EL (cell line): ENCODE measurements around the gene PAPLN.
"Not testable (repeated sequence)": the region's sequence is repeated elsewhere in the genome, so short reads cannot be mapped to it uniquely, and the experiment has no call there.

Source experiments
- DNase-seq: peaks from one replicate; pipeline ENCODE4 v3.0.0-alpha.2; 2016

PAPLN gene, protein sequence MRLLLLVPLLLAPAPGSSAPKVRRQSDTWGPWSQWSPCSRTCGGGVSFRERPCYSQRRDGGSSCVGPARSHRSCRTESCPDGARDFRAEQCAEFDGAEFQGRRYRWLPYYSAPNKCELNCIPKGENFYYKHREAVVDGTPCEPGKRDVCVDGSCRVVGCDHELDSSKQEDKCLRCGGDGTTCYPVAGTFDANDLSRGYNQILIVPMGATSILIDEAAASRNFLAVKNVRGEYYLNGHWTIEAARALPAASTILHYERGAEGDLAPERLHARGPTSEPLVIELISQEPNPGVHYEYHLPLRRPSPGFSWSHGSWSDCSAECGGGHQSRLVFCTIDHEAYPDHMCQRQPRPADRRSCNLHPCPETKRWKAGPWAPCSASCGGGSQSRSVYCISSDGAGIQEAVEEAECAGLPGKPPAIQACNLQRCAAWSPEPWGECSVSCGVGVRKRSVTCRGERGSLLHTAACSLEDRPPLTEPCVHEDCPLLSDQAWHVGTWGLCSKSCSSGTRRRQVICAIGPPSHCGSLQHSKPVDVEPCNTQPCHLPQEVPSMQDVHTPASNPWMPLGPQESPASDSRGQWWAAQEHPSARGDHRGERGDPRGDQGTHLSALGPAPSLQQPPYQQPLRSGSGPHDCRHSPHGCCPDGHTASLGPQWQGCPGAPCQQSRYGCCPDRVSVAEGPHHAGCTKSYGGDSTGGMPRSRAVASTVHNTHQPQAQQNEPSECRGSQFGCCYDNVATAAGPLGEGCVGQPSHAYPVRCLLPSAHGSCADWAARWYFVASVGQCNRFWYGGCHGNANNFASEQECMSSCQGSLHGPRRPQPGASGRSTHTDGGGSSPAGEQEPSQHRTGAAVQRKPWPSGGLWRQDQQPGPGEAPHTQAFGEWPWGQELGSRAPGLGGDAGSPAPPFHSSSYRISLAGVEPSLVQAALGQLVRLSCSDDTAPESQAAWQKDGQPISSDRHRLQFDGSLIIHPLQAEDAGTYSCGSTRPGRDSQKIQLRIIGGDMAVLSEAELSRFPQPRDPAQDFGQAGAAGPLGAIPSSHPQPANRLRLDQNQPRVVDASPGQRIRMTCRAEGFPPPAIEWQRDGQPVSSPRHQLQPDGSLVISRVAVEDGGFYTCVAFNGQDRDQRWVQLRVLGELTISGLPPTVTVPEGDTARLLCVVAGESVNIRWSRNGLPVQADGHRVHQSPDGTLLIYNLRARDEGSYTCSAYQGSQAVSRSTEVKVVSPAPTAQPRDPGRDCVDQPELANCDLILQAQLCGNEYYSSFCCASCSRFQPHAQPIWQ

DNA sequence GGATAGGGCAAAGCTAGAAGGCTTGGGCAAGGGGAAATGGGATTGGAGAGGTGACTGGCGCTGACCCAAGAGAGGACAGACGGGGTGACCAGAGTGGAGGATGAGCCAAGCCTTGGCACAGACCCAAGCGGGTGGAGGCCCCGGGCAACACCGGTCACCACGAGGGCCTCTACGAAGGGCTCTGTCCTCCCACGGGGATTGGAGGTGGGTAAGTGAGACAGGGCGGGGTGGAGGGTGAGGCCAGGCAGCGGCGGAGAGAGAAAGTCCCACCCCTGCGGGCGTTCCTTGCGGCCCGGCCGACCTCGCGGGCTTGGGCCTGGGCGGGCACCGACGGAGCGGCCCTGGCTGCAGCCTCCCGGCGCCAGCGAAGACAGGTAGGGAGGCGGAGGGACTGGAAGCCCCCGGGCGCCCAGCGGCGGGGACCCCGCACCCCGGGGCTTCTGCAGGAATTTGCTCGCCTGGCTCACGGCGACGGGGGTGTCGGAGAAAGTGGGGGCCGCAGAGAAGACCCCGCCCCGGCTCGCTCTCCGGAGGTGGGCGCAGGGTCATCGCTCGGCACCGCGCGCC, at the start of gene PAPLN:
PAPLN (plus strand) TSS at position 288 of the 567 bp plus-strand sequence. CDS start 2,273 bp downstream, outside the sequence.
- DNase-seq, result peak; percentile 46

DNA sequence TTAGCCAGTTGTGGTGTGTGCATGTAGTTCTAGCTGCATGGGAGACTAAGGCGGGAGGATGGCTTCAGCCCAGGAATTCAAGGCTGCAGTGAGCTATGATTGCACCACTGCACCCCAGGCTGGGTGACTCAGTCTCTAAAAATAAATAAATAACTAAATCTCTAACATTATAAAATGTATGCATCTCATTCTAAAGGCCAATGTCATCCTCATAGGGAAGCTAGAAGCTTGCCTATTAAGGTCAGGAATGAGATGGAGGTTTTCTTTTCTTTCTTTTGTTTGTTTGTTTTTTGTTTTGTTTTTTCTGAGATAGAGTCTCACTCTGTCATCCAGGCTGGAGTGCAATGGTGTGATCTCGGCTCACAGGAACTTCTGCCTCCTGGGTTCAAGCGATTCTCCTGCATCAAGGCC, 48.8 kb upstream of the PAPLN start:
- DNase-seq, result peak; percentile 84

DNA sequence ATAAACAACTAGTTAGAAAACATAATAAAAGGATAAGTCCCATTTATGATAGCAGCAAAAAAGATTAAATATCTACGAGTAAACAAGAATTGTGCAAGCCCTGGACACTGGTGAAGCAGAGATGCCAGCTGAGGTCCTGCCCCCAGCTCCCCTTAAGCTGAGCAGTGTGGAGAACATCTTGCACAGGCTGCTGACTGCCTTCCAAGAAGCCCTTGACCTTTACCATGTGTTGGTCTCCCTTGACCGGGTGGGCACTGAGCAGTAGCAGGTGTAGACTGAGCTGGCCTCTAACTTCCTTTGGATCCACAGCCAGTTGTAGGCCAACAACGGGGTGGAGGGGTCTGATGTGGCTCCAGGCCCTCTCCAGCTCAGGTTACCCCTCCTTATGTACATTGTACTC, 47.7 kb upstream of the PAPLN start:
- no peak for DNase-seq

DNA sequence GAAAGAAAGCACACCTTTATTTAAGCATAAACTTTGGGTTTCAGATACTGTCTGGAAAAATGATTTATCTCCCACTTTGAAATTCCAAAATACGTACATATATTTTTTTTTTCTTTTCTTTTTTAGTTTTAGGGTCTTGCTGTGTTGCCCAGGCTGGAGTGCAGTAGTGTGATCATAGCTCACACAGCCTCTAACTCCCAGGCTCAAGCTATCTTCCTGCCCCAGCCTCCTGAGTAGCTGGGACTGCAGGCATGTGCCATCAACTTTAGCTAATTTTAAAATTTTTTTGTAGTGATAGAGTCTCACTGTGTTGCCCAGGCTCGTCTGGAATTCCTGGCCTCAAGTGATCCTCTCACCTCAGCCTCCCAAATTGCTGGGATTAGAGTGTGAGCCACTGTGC, 45.9 kb upstream of the PAPLN start:
- DNase-seq, result no peak

DNA sequence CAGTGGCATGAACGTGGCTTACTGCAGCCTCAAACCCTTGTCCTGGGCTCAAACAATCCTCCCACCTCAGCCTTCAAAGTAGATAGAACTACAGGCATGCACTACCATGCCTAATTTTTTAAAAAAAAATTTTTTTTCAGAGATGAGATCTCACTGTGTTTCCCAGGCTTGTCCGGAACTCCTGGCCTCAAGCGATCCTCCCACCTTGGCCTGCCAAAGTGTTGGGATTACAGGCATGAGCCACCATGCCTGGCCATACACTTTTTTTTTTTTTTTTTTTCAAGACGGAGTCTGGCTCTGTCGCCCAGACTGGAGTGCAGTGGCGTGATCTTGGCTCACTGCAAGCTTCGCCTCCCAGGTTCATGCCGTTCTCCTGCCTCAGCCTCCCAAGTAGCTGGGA, 43.0 kb upstream of the PAPLN start:
- DNase-seq, result not testable (repeated sequence)

DNA sequence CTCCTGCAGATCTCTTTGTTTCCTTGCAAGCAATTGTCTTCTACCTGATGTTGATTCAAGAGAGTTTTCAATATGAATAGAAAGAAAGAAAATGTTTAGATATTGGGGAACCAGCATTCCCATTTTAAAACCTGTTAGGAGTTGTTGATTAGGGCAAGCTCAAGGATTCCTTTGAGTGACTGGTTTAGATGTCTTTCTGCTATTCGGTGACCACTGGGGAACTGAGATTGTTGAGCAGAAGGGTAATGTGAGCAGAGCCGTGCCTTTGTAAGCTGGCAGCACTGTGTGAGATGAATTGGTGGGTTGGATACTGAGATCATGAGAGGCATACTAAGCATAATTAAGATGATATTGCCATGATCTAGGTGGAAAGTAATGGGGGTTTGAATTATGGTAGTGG, 39.1 kb upstream of the PAPLN start:
- no peak for DNase-seq

DNA sequence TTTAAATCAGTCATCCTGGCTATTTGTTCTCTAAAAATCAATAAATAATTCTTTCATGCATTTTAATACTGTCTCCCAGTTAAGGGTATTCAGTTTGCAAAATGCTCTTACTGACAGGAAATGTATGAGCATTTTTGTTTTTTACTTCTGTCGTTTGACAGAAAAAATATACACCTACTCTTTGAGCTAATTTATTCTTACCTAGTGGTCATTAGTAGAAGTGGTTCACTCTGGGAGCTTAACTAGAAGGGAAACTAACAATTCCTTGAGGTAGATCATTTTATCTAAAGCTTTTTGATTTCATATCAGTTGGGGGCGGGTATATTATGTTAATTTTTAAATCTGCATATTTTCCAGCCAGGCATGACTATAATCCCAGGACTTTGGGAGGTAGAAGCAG, 33.8 kb upstream of the PAPLN start:
- DNase-seq, result no peak

DNA sequence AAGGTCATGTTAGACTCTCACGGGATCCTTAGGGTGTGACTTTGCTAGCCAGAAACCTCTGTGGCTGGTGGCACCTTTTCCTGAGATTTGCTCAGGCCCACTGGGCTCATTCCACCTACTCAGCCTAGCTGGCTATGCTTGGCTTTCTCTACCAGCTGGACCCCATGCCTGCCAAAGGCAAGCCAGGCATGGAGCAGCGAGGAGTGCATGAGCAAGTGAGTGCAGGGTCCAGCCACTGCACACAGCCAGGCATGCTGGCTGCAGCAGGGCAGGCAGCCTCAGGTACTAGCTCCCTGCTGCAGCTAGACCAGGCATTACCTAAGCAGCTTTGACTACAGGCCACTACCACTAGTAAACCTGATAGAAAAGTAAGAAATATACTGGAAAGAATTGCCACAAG, 29.7 kb upstream of the PAPLN start:
- no peak for DNase-seq

DNA sequence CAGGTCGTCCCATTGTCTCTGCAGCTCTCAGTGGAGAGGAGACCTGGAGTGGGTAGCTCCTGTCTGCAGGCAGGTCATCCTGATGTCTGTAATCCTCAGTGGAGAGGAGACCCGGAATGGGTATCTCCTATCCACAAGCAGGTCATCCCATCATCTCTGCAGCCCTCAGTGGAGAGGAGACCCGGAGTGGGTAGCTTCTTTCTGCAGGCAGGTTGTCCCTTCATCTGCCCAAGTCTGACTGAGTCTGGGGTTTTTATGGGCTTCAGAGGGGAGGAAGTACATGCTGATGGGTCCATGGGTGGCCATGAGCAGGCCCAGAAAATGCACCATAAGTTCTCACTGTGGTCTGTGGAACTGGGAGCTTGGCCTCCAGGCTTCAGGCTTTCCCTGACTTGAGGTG, 28.9 kb upstream of the PAPLN start:
- no peak for DNase-seq

DNA sequence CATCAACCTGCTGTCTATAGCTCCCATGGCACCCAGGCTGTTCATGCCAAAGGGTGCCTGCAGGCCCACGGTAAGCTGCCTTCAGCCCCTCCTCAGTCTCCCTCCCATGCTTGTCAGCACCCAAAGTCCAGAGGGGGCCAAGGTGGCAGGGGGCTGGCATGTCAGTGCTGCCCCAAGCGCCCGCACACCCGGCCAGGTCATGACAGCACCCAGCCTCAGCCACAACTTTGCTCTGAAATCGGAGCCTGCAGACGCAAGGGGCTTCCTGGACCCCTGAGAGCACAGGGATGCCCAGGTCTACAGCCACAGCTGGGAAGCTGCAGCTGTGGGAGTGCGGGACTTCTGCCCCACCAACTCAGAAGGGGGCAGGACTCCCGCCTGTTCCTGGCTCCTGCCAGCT, 28.5 kb upstream of the PAPLN start:
- no peak for DNase-seq

DNA sequence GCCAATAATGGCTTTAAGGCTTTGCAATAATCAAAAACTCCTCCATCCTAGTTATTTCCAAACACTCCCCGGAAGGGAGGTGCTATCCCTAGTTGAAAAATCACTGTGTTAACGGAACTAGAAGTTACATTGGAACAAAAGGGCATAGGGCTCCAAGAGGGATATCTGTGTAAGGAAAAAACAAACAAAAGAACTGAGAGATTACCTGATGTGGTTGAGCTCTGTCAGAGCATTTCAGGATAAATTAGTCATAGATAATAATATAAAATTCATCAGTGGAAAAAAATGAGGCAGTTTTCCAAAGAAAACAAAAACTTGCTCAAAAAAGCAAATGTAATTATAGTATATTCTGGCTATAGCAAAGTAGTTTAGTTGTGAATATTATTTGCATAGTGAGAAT, 27.4 kb upstream of the PAPLN start:
- DNase-seq, result peak; percentile 45

DNA sequence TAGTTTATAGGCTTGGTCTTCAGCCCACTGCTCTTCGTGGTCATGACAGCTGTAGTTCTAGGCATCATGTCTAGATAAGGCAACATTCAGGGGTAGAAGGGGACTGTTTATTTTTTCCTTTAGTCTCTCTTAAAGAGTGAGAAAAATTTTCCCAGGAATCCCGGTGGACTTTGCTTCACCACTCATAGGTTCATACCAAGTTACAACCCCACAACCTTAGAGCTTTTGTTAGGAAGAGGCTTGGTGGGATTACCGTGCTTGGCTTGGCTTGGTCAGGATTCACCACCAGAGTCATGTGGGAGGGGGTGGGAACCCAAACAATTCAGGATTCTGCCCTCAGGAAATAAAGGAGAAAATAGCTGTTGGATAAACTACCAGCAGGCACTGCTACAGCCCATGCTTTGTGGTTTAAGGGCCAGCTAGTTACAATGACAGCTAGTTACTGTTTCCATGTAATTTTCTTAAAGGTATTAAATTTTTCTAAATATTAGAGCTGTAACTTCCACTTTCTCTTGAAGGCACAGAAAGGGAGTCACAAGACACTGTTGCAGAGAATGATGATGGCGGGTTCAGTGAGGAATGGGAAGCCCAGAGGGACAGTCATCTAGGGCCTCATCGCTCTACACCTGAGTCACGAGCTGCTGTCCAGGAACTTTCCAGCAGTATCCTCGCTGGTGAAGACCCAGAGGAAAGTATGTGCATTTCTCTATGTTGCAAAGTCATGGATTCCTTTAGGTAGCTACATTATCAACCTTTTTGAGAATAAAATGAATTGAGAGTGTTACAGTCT, 25.9 kb upstream of the PAPLN start:
- no peak for DNase-seq

DNA sequence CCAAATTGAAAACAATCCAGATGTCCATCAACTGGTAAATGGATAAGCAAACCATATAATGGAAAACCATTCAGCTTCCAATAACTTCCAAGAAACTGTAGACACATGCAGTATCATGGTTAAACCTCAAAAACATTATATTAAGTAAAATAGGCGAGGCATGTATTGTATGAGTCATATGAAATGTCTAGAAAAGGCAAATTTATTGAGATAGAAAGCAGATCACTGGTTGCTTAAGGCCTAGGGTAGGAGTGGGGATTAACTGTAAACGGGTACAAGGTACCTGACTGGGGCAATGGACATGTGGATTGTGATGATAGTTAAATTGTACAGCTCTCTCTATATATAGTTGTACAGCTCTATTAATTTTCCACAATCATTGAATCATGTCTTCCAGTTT, 21.3 kb upstream of the PAPLN start:
- no peak for DNase-seq

DNA sequence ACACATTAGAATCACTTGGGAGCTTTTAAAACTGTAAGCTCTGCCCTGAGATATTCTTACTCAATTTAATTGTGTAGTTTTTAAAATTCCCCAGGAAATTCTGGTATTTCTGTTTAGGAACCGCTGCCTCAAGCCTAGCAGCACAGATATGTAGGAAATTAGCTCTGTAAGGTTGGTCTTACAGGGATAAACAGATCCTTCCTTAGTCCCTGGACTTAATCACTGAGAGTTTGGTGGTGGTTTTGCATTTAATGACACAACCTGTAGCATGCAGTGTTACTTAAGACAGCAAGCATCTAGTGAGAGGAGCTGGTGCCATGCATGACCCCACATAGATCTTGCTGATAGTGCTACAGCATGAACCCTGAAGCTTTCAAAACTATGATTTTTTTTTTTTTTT, 19.9 kb upstream of the PAPLN start:
- no peak for DNase-seq

DNA sequence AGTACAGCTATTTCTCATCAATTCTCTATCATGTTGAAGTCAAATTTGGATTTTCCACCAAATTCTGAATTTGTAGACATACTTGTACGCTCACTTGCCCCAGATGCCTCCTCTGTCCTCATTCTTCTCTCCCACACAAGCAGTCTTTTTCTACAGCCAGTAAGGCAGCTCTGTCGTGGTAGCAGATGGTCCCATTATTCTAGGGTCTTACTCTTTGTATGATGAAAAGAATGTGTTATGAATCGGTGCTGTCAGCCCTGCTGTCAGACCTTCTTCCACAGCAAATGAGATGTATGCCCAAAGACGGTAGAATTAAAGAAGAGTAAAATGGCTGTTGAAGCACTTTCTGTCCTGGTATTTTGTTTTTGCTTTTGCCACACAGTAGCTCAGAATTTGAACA, 17.2 kb upstream of the PAPLN start:
- no peak for DNase-seq

DNA sequence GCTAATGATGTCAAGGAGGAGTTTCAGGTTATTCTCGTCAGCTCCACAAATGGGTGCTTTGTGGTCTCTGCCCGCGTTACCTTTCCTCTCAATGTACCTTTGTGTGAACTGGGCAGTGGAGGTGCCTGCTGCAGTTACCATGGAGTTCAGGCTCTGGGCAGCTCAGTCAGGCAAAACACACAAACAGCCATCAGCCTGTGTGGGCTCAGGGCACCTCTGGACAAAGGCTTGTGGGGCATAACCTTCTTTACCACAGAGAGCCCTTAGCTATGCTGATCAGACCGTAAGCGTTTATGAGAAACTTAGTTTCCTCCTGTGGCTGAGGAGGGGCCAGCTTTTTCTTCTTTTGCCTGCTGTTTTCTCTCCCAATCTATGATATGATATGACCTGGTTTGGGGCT, 16.7 kb upstream of the PAPLN start:
- DNase-seq, result no peak

DNA sequence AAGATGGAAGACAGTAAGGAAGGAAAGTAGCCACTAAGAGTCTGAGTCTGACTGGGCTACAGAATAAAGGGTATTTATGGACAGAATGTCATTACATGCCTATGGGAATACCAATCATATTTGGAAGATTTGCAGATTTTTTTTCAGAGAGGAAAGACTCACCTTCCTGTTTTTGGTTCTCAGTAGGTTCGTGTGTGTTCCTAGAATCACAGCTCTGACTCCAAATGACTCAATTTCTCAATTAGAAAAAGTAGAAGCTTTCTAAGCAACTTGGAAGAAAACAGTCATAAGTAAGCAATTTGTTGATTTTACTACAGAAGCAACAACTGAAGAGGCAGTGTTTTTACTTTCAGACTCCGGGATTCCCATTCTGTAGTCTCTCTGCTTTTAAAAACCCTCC, 15.4 kb upstream of the PAPLN start:
- peak; percentile 55 for DNase-seq

DNA sequence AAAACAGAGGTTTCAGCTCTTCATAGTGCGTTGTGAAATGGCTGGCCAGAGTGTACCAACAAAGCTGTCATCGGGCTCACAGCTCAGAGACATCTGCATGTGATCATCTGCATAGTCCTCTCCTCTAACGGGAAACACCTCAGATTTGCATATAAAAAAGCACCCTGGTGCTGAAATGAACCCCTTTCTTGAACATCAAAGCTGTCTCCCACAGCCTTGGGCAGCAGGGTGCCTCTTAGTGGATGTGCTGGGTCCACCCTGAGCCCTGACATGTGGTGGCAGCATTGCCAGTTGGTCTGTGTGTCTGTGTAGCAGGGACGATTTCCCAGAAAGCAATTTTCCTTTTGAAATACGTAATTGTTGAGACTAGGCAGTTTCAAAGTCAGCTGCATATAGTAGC, 14.3 kb upstream of the PAPLN start:
- no peak for DNase-seq

DNA sequence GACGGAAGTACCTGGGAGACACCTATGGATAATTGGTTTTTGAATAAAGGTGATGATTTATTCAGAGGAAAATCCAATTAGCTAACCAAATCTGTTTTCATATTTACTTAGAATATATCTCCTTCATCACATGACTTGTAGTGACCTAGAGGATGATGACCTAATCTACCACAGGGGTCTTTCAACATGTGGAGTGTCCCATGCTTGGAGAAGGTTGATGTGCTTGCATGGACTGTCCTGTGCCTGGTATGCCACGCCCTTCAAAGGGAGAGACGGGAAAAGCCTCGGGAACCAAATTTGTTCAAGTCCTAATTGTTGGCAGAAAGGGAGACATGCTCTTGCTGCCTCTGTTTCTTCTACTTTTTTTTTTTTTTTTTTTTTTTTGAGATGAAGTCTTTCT, 11.8 kb upstream of the PAPLN start:
- no peak for DNase-seq

DNA sequence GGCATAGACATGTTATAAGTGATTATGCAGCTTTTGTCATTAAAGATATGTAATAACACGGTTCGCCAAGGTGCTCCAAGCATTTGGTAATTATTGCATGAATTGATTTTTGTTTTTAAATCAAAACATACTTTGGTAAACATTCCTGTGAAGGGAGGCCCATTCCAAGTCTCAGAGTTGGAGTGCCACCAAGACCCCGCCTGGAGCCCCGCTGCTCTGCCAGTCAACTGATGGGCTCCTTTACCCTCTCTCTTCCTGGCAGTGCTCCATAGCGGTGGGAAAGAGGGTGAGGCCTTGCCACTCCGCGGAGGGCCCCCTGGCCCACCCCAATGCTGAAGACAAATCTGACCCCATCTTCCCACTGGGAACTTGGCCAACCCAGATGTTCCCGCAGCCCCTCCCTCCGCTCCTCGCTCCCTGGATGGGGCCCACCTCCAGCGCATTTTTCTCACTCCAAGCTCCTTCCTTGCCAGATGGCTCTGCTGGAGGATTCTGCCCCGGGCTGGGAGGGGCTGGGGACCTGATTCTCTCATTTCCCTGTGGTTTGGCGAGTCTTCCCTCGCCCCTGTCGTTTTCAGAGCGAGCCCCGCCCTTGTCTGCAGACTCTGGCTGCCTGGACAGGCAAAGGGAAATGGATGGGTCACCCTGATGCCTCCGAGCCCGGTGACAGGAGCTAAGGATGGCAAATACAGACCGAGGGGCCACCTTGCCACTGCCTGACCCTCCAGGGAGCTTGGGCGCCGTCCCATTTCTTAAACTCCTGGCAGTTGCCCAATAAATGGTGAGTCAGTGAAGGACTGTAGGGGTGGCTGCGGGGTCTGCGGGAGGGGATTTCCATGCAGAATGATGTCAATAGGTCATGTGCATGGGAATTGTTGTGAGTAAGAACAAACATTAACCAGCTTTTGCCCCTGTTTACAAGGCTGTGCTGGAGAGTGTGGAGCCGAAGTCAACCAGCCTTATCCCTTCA, 9.2 kb upstream of the PAPLN start:
- DNase-seq, result peak; percentile 91

DNA sequence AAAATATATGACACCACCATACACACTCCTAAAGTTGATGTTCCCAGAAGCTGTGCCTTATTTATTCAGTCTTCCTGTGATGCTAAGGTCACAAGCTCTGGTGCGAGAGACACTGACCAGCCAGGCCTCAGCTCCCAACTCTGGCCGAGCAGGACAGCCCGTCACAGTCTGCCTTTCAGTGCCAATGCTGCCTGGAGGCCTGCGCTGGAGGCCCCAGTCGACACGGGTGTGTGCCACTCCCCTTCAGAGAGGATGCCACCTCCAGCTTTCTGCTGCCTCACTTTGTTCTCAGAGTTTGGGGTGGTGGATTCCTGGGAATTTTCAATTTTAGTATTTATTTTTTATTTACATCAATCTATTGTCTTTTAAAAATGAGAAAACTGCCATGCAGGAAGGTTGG, 7.3 kb upstream of the PAPLN start:
- DNase-seq, result no peak
